HepG2 (cell line): ENCODE measurements around the gene SRP19. TPM values are rescaled to one million over a fixed set of nuclear protein-coding genes. Genes with fewer than 3 reads are reported as not detected.
A peak's percentile ranks its signal among the peaks of the same experiment; 100 is the strongest.

Source experiments
- ATAC-seq: fragments of 200-7000 bp; cut with Tn5 transposase; 3 replicates; pipeline ENCODE4 v1.9.1; 2020; ENCODE audit warnings: mild to moderate bottlenecking, moderate library complexity
- BruUV-seq: library from RNA; stranded (reverse); fragments of 400-500 nt; replicated peaks from 2 replicates; lab custom pipeline; 2021; lab: Mats Ljungman, UMichigan
- CTCF ChIA-PET: fragments of 300-600 bp; formaldehyde crosslinking; extraction: SDS; loops from one replicate; lab custom pipeline; 2021; ENCODE audit warnings: low total read pairs, inconsistent platforms, low intra/inter-chr PET ratio; lab: Yijun Ruan, JAX
- POLR2A ChIA-PET: fragments of 350-600 bp; sonication (Branson Sonifier 250); formaldehyde crosslinking; loops from one replicate; lab custom pipeline; 2020; ENCODE audit warnings: antibody characterized with exemption, inconsistent platforms; lab: Yijun Ruan, JAX
- DNase-seq: peaks from one replicate; pipeline ENCODE4 v3.0.0-alpha.2; 2015; ENCODE audit warnings: low spot score
- FAIRE-seq: peaks from 3 replicates; lab custom pipeline; 2011; peaks lifted over from hg19 to GRCh38; lab: Jason Lieb, UNC
- H2AFZ ChIP-seq: one replicate; pipeline ENCODE4 v1.6.1; 2011; ENCODE audit warnings: low read length, inconsistent platforms
- H3K27ac ChIP-seq: fragments of 300-600 bp; 3 replicates; pipeline ENCODE4 v1.8.0; 2011; ENCODE audit warnings: mixed run types, mild to moderate bottlenecking, mixed read lengths, low read length, inconsistent platforms; ENCODE audit not compliant: insufficient read depth; ENCODE audit errors: extremely low read length
- H3K27me3 ChIP-seq, 2 experiments: fragments of 200-600 bp in 1 of 2; 2 replicates in 1 of 2; 3 replicates in 1 of 2; pipeline versions ENCODE4 v1.6.0 to v1.8.0; 2011; ENCODE audit warnings: low read length in 2 of 2, mild to moderate bottlenecking in 2 of 2, moderate library complexity in 2 of 2, inconsistent platforms in 1 of 2; ENCODE audit not compliant: insufficient read depth in 2 of 2, control insufficient read depth in 1 of 2
- H3K36me3 ChIP-seq, 2 experiments: fragments of 200-600 bp in 1 of 2; replicated peaks in 1 of 2; 2 replicates in 1 of 2; 3 replicates in 1 of 2; pipeline versions ENCODE4 v1.5.1 to v1.8.0; 2011; ENCODE audit warnings: low read length in 2 of 2, inconsistent platforms in 1 of 2; ENCODE audit not compliant: insufficient read depth in 2 of 2, control insufficient read depth in 1 of 2
- H3K4me1 ChIP-seq: 2 replicates; pipeline ENCODE4 v1.5.1; 2012; ENCODE audit warnings: low read length, inconsistent platforms; ENCODE audit not compliant: insufficient read depth
- H3K4me2 ChIP-seq: 2 replicates; pipeline ENCODE4 v1.6.0; 2011; ENCODE audit warnings: low read depth, low read length, inconsistent platforms
- H3K4me3 ChIP-seq, 3 experiments: fragments of 200-600 bp in 1 of 3; sonication (generic), shearing (Covaris generic) in 1 of 3; replicated peaks in 1 of 3; 2 replicates each; pipeline ENCODE4 v1.5.1; 2011 to 2016; ENCODE audit warnings: low read length in 3 of 3, inconsistent platforms in 2 of 3, low read depth in 2 of 3, mild to moderate bottlenecking in 2 of 3, control low read depth in 1 of 3, mixed read lengths in 1 of 3; ENCODE audit not compliant: insufficient read depth in 1 of 3
- H3K79me2 ChIP-seq: one replicate; pipeline ENCODE4 v1.6.1; 2011; ENCODE audit warnings: low read length, inconsistent platforms; ENCODE audit not compliant: insufficient read depth
- H3K9ac ChIP-seq: 2 replicates; pipeline ENCODE4 v1.6.0; 2011; ENCODE audit warnings: mild to moderate bottlenecking, low read depth, low read length, inconsistent platforms; ENCODE audit not compliant: insufficient read depth
- H3K9me3 ChIP-seq: 2 replicates; pipeline ENCODE4 v1.5.1; 2012; ENCODE audit warnings: mild to moderate bottlenecking, low read length
- H4K20me1 ChIP-seq: 2 replicates; pipeline ENCODE4 v1.6.0; 2011; ENCODE audit warnings: inconsistent platforms, mild to moderate bottlenecking, low read length, moderate library complexity; ENCODE audit not compliant: insufficient read depth
- CEBPG ChIP-seq: IDR thresholded peaks from 2 replicates; pipeline ENCODE4 v1.6.1; 2016
- HHEX ChIP-seq: IDR thresholded peaks from 2 replicates; pipeline ENCODE4 v1.6.1; 2016; ENCODE audit warnings: control low read depth
- MEF2D ChIP-seq: sonication (generic); formaldehyde crosslinking; IDR thresholded peaks from 2 replicates; pipeline ENCODE4 v1.5.1; 2020; ENCODE audit warnings: mild to moderate bottlenecking, missing genetic modification reagents
- POGZ ChIP-seq: sonication (generic); formaldehyde crosslinking; IDR thresholded peaks from 2 replicates; pipeline ENCODE4 v1.4.0; 2020; ENCODE audit warnings: mild to moderate bottlenecking, missing genetic modification reagents
- XRCC5 ChIP-seq: fragments of 200-400 bp; formaldehyde crosslinking; optimal IDR thresholded peaks from 2 replicates; pipeline ENCODE3; 2017; ENCODE audit warnings: mild to moderate bottlenecking, low read length
- ZMYM4 ChIP-seq: sonication (generic); formaldehyde crosslinking; IDR thresholded peaks from 2 replicates; pipeline ENCODE4 v1.8.1; 2023; ENCODE audit warnings: mild to moderate bottlenecking, missing genetic modification reagents
- ZNF761 ChIP-seq: sonication (generic); formaldehyde crosslinking; conservative IDR thresholded peaks from 2 replicates; pipeline ENCODE4 v1.4.0; 2020; ENCODE audit warnings: mild to moderate bottlenecking, missing genetic modification reagents
- WGBS: methylation state at CpG from one replicate; pipeline ENCODE4 v1.1.6; 2017; ENCODE audit warnings: low lambda C conversion rate; 5-methylcytosine and 5-hydroxymethylcytosine counted together
- in situ Hi-C: cut with HindIII; loops from 2 replicates; pipeline ENCODE4 v1.10.0; 2017; ENCODE audit warnings: low pct_unique_long_range_greater_than_20kb; ENCODE audit not compliant: extremely low pct_ligation_motif_present
- intact Hi-C: fragments of 100-400 bp; cut with micrococcal nuclease; formaldehyde crosslinking; loops from one replicate; pipeline ENCODE4 v1.10.0; 2022; ENCODE audit not compliant: unreplicated experiment
- polyA plus RNA-seq, 8 experiments: library from polyadenylated mRNA; depleted of rRNA in 3 of 8; stranded (reverse) in 7 of 8; unstranded in 1 of 8; fragments of >200 nt; fragmentation: Illumina TruSeq in 4 of 8; extraction: Trizol in 4 of 8; gene quantifications; 2 replicates each; pipeline versions ENCODE4 v1.2.1 to v1.2.3, GENCODE V29; 2011 to 2016; ENCODE audit warnings: low read depth in 4 of 8, missing spikeins in 1 of 8, mixed read lengths in 1 of 8; ENCODE audit not compliant: insufficient read depth in 1 of 8
- total RNA-seq, 5 experiments: library from RNA; depleted of rRNA; stranded (reverse); fragments of >200 nt; fragmentation: Illumina TruSeq; extraction: Trizol; gene quantifications; 2 replicates each; pipeline ENCODE4 v1.2.3, GENCODE V29; 2016; ENCODE audit warnings: low read depth in 1 of 5
- TF ChIP-seq, protein P1 (sequence below): sonication (generic); formaldehyde crosslinking; IDR thresholded peaks from 2 replicates; pipeline ENCODE4 v1.4.0; 2020; ENCODE audit warnings: missing genetic modification reagents
- TF ChIP-seq, protein P2 (sequence below): IDR thresholded peaks from 2 replicates; pipeline ENCODE4 v1.6.1; 2012; ENCODE audit warnings: low read length, improper control_type of control experiment
- TF ChIP-seq, protein P3 (sequence below): sonication (generic); formaldehyde crosslinking; IDR thresholded peaks from 2 replicates; pipeline ENCODE4 v1.5.0; 2020; ENCODE audit warnings: mild to moderate bottlenecking, missing genetic modification reagents, moderate library complexity

Gene SRP19
- total and polyA plus RNA-seq, 2 of the 13 experiments (the other 11 are each of a cell fraction or from before 2014, with no cell fraction given), result 46.9 to 143 TPM

DNA sequence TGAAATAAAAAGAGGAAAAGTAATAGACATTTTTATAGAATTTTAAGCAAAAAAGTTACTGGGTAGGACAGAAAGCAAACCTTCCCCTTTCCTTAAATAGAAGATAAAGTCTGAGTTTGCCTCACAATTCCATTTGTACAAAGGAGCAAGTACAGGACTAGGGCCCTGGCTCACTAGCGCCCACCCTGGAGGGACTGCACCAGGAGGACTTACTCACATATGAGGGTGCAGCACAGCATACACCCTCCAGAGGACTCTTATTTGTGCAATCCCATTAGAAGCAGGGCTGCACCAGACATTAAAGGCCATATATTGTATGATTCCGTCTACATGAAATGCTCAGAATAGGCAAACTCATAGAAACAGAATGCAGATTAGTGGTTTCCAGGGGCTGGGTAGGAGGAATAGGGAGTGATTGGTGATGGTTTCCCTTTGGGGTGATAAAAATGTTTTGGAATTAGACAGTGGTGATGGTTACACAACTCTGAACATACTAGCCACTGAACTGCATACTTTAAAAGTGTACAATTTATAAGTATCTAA is 56.4 kb downstream of the SRP19 start:
- H3K27ac ChIP-seq, result no peak overlapping the region
- in situ Hi-C loops (no loop called here), intact Hi-C loops (no loop called here)
- DNase-seq, result peak; percentile 28
- no peak overlapping the region for H3K4me2 ChIP-seq
- CTCF ChIA-PET, result no interaction called here
- TF ChIP-seq, protein P1, sequence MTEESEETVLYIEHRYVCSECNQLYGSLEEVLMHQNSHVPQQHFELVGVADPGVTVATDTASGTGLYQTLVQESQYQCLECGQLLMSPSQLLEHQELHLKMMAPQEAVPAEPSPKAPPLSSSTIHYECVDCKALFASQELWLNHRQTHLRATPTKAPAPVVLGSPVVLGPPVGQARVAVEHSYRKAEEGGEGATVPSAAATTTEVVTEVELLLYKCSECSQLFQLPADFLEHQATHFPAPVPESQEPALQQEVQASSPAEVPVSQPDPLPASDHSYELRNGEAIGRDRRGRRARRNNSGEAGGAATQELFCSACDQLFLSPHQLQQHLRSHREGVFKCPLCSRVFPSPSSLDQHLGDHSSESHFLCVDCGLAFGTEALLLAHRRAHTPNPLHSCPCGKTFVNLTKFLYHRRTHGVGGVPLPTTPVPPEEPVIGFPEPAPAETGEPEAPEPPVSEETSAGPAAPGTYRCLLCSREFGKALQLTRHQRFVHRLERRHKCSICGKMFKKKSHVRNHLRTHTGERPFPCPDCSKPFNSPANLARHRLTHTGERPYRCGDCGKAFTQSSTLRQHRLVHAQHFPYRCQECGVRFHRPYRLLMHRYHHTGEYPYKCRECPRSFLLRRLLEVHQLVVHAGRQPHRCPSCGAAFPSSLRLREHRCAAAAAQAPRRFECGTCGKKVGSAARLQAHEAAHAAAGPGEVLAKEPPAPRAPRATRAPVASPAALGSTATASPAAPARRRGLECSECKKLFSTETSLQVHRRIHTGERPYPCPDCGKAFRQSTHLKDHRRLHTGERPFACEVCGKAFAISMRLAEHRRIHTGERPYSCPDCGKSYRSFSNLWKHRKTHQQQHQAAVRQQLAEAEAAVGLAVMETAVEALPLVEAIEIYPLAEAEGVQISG (CRISPR knock-in tag), result peak; percentile 91
- TF ChIP-seq ZNF761 (CRISPR knock-in tag), result no peak
- no peak for TF ChIP-seq CEBPG
- 0 out of 2 replicates have a peak, but pooled peaks have one; percentile 30 for TF ChIP-seq POGZ
- peak; percentile 27 for TF ChIP-seq XRCC5
- peak; percentile 43; the same call in 1 of the 2 replicates for TF ChIP-seq ZMYM4 (CRISPR knock-in tag)
- TF ChIP-seq, protein P2, sequence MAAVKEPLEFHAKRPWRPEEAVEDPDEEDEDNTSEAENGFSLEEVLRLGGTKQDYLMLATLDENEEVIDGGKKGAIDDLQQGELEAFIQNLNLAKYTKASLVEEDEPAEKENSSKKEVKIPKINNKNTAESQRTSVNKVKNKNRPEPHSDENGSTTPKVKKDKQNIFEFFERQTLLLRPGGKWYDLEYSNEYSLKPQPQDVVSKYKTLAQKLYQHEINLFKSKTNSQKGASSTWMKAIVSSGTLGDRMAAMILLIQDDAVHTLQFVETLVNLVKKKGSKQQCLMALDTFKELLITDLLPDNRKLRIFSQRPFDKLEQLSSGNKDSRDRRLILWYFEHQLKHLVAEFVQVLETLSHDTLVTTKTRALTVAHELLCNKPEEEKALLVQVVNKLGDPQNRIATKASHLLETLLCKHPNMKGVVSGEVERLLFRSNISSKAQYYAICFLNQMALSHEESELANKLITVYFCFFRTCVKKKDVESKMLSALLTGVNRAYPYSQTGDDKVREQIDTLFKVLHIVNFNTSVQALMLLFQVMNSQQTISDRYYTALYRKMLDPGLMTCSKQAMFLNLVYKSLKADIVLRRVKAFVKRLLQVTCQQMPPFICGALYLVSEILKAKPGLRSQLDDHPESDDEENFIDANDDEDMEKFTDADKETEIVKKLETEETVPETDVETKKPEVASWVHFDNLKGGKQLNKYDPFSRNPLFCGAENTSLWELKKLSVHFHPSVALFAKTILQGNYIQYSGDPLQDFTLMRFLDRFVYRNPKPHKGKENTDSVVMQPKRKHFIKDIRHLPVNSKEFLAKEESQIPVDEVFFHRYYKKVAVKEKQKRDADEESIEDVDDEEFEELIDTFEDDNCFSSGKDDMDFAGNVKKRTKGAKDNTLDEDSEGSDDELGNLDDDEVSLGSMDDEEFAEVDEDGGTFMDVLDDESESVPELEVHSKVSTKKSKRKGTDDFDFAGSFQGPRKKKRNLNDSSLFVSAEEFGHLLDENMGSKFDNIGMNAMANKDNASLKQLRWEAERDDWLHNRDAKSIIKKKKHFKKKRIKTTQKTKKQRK, result no peak
- no peak for TF ChIP-seq MEF2D (CRISPR knock-in tag)
- no peak for TF ChIP-seq HHEX (CRISPR knock-in tag)
- TF ChIP-seq, protein P3, sequence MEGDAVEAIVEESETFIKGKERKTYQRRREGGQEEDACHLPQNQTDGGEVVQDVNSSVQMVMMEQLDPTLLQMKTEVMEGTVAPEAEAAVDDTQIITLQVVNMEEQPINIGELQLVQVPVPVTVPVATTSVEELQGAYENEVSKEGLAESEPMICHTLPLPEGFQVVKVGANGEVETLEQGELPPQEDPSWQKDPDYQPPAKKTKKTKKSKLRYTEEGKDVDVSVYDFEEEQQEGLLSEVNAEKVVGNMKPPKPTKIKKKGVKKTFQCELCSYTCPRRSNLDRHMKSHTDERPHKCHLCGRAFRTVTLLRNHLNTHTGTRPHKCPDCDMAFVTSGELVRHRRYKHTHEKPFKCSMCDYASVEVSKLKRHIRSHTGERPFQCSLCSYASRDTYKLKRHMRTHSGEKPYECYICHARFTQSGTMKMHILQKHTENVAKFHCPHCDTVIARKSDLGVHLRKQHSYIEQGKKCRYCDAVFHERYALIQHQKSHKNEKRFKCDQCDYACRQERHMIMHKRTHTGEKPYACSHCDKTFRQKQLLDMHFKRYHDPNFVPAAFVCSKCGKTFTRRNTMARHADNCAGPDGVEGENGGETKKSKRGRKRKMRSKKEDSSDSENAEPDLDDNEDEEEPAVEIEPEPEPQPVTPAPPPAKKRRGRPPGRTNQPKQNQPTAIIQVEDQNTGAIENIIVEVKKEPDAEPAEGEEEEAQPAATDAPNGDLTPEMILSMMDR, result peak; percentile 50
- H3K4me3 ChIP-seq, result no peak overlapping the region
- no peak for ATAC-seq
- 100% methylated on average over 2 of the region's 2 CpGs for WGBS
- peaks cover 2% of the 10 kb centered on the region; the same call in 1 of the 2 replicates for H4K20me1 ChIP-seq
- H3K36me3 ChIP-seq, result peaks cover 5 to 27% of the 10 kb centered on the region in 2 experiments; a peak in 3 of 5 replicates
- no peak overlapping the region for H2AFZ ChIP-seq
- peaks cover 56% of the 10 kb centered on the region for H3K4me1 ChIP-seq
- no peak for FAIRE-seq
- no peaks in the 10 kb centered on the region for H3K9me3 ChIP-seq
- peaks cover 29% of the 10 kb centered on the region for H3K79me2 ChIP-seq
- no peak overlapping the region for H3K9ac ChIP-seq
- H3K27me3 ChIP-seq, result no peaks in the 10 kb centered on the region
- BruUV-seq, result no TSS peak
- POLR2A ChIA-PET, result no interaction called here
